HG03565 (cell line): Measurements from ENCODE around the gene ST6GALNAC6.

Experiments used
- ATAC-seq: cut with Tn5 transposase; IDR thresholded peaks from one replicate; pipeline ENCODE4 v1.9.1; 2021; ENCODE audit warnings: mild to moderate bottlenecking, moderate library complexity; ENCODE audit not compliant: unreplicated experiment

Gene ST6GALNAC6

GRCh38 chr9:127918183-127919107 is 19.0 kb upstream of the ST6GALNAC6 start:
- no peak for ATAC-seq

GRCh38 chr9:127917603-127918002 is 18.2 kb upstream of the ST6GALNAC6 start:
- no peak for ATAC-seq

GRCh38 chr9:127916720-127917581 is 17.5 kb upstream of the ST6GALNAC6 start, which contains the start of gene ST6GALNAC4:
TSS of gene ST6GALNAC4 (minus strand) at chr9:127917041. CDS start at chr9:127916419, 622 bp downstream.
- peak; percentile 53 for ATAC-seq

DNA sequence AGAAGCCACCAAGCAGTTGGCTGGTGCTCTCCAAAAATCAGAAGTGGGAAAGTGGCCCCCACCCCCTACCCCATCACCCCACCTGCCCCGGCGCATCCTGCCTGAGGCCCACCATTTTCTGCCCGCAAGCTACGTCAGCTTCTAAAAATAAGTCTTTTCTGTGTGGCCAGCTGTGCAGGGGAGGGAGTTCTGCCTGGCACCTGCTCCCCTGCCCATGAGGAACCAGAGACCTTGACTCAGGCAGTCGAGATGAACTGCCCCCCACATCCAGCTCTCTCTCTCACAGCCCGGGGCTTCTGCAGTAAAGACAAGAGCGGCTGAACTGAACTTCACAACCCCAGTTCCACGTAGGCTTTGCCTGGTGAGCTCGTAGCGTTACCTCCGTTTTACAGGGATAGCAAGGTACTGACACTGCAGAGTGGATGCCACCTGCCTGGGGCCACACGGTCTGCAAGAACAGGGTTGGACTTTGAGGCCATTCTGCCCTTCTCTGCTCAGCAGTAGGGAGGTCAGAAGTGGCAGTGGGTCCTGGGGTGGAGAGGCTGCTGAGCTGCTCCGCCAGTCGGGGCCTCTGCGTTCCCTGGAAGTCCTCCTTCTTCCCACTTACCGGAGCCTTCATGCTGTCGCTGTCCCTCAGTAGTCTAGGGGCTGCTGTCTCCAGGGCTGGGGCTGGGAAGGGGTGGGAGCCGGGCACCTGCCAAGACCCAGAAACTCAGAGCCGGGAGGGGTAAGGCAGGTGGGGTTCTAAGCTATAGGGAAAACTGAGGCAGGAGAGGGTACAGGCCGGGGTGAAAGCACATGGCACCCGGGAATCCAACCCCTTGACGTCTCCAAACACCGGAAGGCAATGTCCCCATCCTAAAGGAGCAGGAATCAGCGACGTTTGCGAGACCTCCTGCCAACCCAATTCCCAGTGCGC is 16.7 kb upstream of the ST6GALNAC6 start:
- no peak for ATAC-seq

GRCh38 chr9:127915325-127915752 is 15.9 kb upstream of the ST6GALNAC6 start:
- ATAC-seq = no peak

DNA sequence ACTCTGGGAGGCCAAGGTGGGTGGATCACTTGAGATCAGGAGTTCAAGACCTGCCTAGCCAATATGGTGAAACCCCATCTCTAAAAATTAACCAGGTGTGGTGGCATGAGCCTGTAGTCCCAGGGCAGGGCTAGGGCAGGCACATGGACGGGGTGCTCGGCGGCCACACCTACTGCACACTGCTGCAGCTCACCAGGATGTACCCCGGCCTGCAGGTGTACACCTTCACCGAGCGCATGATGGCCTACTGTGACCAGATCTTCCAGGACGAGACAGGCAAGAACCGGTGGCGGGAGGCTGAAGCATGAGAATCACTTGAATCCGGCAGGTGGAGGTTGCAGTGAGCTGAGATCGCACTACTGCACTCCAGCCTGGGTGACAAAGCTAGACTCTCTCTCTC is 14.3 kb upstream of the ST6GALNAC6 start:
- ATAC-seq = no peak

DNA sequence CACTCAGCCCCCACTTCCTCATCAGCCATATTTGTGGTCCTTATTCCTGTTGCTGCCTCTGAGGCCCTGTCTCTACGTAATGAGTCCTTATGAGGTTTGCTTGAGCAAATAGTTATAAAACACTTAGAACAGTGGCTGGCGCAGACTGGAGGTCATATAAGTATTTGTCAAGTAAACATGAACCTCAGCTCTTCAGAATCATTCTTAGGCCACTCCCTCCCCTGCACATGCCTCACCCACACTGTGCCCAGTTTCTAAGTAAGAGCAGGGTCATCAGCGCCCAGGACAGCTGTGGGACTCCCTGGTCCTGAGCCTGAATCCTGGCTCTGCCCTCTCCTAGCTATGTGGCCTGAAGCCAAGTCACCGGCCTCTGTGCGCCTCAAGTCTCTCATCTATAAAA is 13.5 kb upstream of the ST6GALNAC6 start:
- ATAC-seq = no peak

GRCh38 chr9:127912296-127912695 is 12.9 kb upstream of the ST6GALNAC6 start:
- ATAC-seq = no peak

GRCh38 chr9:127910613-127911205 is 11.3 kb upstream of the ST6GALNAC6 start:
- no peak for ATAC-seq

- ATAC-seq = no peak
These were observed 10.5 kb upstream of the ST6GALNAC6 start for GRCh38 chr9:127909839-127910273.

DNA sequence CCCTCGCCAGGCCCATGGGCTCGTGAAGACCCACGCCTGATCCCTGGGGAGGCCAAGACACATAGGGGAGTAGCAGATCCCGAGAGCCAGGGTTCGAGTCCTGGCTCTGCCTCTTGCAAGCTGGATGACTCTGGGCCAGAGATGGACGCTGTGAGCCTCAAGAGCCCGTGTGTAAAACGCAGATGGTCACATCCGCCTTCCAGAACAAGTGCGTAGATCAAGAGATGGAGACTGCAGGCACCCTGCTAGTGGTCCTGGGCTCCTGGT is 9.2 kb upstream of the ST6GALNAC6 start:
- ATAC-seq = no peak

- no peak for ATAC-seq
These were observed 8.7 kb upstream of the ST6GALNAC6 start for GRCh38 chr9:127907867-127908659.

GRCh38 chr9:127905788-127906191 is 6.4 kb upstream of the ST6GALNAC6 start:
- ATAC-seq = no peak

DNA sequence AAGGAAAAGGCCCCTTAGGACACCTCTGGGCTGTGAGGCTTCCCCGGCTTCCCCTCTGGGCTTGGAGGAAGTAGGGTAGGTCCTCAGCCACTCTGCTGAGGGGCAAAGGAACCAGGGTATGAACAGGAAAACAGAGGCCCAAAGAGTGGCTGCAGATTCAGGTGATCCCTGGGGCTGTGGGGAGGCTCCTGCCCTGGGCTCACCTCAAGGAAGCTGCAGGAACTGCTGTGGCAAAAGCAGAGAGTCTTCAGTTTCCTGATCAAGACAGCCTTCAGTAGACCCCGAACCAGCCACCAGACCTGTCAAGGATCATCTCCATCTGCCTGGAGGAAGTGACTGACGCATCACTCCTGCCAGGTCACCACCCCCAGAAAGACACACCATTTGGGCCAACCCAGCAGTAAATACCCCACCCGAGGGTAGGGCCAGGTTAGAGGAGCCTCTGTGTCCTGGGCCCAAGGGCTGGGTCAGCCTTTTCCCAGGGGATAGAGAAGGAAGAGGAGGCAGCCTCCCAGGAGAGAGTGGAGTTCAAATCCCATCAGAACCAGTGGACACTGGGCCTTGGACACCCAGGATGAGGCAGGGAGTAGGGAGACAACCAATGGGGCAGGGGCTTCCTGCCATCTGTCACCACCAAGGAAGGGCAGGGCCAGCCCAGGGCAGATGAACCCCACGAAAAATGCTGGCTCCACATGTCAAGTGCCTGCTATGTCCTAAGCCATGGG is 5.8 kb upstream of the ST6GALNAC6 start:
- ATAC-seq = no peak

GRCh38 chr9:127904561-127905003 is 5.2 kb upstream of the ST6GALNAC6 start:
- no peak for ATAC-seq

DNA sequence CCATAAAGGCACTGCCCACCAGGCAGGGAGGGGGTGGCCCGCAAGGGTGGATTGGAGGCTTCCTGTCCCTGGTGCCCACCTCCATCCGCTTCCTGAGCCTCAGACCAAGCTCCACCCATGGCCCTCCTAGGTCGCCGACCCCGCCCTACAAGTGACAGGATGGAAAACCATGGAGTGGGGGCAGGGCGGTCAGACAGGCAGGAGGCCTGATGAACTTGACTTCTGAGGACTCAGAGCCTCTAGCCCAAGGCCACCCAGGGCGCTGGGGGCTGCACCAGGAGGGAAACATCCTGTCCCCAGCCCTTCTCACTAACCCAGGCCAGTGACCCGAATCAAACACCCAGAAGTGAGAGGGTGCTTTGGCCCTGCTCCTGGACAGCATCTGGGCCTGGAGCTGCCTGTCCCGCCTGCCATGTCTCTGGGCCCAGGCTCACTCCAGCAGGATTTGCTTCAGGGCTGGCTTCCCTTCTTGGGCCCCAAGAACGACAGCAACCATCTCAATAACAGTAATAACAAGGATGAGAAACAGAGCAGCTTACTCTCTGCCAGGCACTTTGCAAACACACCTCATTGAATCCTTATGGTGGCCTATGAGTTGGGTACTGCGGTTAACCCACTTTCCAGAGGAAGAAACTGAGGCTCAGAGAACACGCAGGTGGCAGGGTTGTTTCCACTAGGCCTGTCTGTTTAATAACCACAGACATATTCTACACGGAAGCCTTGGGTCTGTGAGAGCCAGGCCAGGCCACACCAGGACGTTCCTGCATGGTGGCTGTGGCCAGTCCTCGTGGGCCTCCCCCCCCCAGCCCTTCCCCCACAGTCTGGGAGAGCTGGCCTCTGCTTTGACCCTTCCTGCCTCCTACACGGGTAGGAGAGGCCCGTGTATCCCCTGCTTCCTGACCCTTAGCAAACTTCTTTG is 4.4 kb upstream of the ST6GALNAC6 start:
- no peak for ATAC-seq

DNA sequence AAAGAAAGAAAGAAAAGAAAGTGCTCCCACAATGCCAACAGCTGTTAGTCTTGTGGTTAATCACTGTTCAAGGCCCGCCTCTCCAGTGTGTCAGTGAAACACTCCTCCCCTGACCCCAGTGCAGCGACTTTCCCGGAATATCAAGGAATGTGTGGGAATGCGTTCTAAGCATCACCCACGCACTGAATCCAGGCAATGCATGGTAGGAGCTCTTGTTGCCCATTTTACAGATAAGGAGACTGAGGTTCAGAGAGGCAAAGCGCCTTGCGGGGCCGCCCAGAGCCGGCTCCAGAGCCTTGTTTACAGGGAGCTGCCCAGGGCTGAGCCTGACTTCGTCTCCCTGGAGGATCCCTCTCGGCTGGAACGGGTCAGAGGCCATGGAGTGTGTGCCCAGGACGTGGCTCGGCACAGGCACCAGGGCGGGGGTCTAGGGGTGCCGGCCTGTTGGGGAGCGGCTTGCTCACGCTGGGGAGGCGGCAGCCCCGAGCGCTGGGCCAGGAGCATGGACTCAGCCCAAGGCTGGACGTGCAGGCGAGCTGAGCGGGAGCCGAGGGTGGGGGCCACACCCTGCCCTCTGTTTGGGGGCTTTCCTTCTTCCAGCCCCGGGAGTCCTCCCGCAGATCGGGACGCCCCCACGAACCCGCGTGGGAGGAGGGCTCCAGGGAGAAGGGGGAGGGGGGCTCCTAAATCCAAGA is 823 bp downstream of the ST6GALNAC6 start:
- ATAC-seq = no peak
